ENCODE measurements around the gene USO1. TPM values are rescaled to one million over a fixed set of nuclear protein-coding genes. Genes with fewer than 3 reads are reported as not detected.

Gene USO1
- total and polyA plus RNA-seq, 2 of the 8 experiments (the other 6 are each of a cell fraction or from before 2014, with no cell fraction given), result 57.3 to 198 TPM

GRCh38 chr4:75735525-75735924 lies 11.1 kb downstream of the USO1 start (continued):
- TF ChIP-seq RBBP5 (IDR thresholded peaks at IDR 0.05; ENCODE audit: borderline replicate concordance, low read depth, low read length), result no peak
- no peak for TF ChIP-seq MAFK (IDR thresholded peaks at IDR 0.05; ENCODE audit: low read depth, low read length)
- no peak for TF ChIP-seq RNF2 (IDR thresholded peaks at IDR 0.05; ENCODE audit: borderline replicate concordance, low read depth, low read length, missing control alignments, poor library complexity, severe bottlenecking)
- no peak for TF ChIP-seq ASH2L (IDR thresholded peaks at IDR 0.05; ENCODE audit: low read length)
